ENCODE measurements around the gene ZBTB9. TPM values are rescaled to one million over a fixed set of nuclear protein-coding genes. Genes with fewer than 3 reads are reported as not detected.
"Not testable (repeated sequence)": the region's sequence is repeated elsewhere in the genome, so short reads cannot be mapped to it uniquely, and the experiment has no call there.

Gene ZBTB9
- total RNA-seq, 4 donors from 2014 or later, result under 0.01 to 12.0 (median 4.7) TPM

- H3K36me3 ChIP-seq, result no peaks in the 10 kb centered on the region
- H3K27ac ChIP-seq, result no peak overlapping the region
- H3K9me3 ChIP-seq, result no peaks in the 10 kb centered on the region
- intact Hi-C loops (cut with DNase I; ENCODE audit: low total_unique reads), result no loop called here
- DNase-seq, result no peak
- no peak for TF ChIP-seq CTCF (IDR thresholded peaks at IDR 0.05)
- TF ChIP-seq POLR2A (IDR thresholded peaks at IDR 0.05), result no peak
- no peaks in the 10 kb centered on the region for H3K4me1 ChIP-seq
- H3K27me3 ChIP-seq, result no peaks in the 10 kb centered on the region
- H3K4me3 ChIP-seq, result no peak overlapping the region
Measured at GRCh38 chr6:33469661-33470060, 15.3 kb downstream of the ZBTB9 start.

- Histone ChIP-seq H3K4me1 (no peaks in the 10 kb centered on the region), H3K4me3 (no peak overlapping the region), H3K9me3 (no peaks in the 10 kb centered on the region), H3K27ac (no peak overlapping the region), H3K36me3 (no peaks in the 10 kb centered on the region), H3K27me3 (no peaks in the 10 kb centered on the region)
- TF ChIP-seq CTCF (IDR thresholded peaks at IDR 0.05), result no peak
- TF ChIP-seq POLR2A (IDR thresholded peaks at IDR 0.05), result no peak
- intact Hi-C loops (cut with DNase I; ENCODE audit: low total_unique reads), result no loop called here
- DNase-seq, result no peak
Measured at GRCh38 chr6:33477864-33478263, 23.5 kb downstream of the ZBTB9 start.

DNA sequence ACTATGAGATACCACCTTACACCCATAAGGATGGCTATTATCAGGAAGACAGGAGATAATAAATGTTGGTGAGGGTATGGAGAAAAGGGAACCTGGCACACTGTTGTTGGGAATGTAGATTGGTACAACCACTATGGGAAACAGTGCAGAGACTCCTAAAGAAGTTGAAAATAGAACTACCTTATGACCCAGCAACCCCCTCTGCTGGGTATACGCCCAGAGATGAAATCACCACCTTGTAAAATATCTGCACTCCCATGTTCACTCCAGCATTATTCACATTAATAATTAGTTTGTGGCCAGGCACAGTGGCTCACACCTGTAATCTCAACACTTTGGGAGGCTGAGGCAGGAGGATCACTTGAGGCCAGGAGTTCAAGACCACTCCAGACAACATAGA lies 26.8 kb downstream of the ZBTB9 start:
- Histone ChIP-seq H3K27ac (no peak overlapping the region), H3K36me3 (no peaks in the 10 kb centered on the region), H3K4me3 (no peak overlapping the region), H3K4me1 (no peaks in the 10 kb centered on the region), H3K27me3 (no peaks in the 10 kb centered on the region), H3K9me3 (no peaks in the 10 kb centered on the region)
- TF ChIP-seq POLR2A (IDR thresholded peaks at IDR 0.05) (no peak), CTCF (IDR thresholded peaks at IDR 0.05) (no peak)
- intact Hi-C loops (cut with DNase I; ENCODE audit: low total_unique reads), result no loop called here
- no peak for DNase-seq

GRCh38 chr6:33482620-33483019 lies 28.2 kb downstream of the ZBTB9 start:
- H3K27ac ChIP-seq; H3K4me1 ChIP-seq; H3K36me3 ChIP-seq; intact Hi-C loops (cut with DNase I; ENCODE audit: low total_unique reads); H3K27me3 ChIP-seq; H3K9me3 ChIP-seq; DNase-seq; H3K4me3 ChIP-seq: not testable (repeated sequence)

GRCh38 chr6:33483678-33484077 lies 29.3 kb downstream of the ZBTB9 start:
- no peak for DNase-seq
- no peak for TF ChIP-seq CTCF (IDR thresholded peaks at IDR 0.05)
- TF ChIP-seq POLR2A (IDR thresholded peaks at IDR 0.05), result no peak
- H3K4me1 ChIP-seq, result no peaks in the 10 kb centered on the region
- H3K9me3 ChIP-seq, result no peaks in the 10 kb centered on the region
- no peaks in the 10 kb centered on the region for H3K27me3 ChIP-seq
- intact Hi-C loops (cut with DNase I; ENCODE audit: low total_unique reads), result no loop called here
- H3K27ac ChIP-seq, result no peak overlapping the region
- no peak overlapping the region for H3K4me3 ChIP-seq
- H3K36me3 ChIP-seq, result no peaks in the 10 kb centered on the region

DNA sequence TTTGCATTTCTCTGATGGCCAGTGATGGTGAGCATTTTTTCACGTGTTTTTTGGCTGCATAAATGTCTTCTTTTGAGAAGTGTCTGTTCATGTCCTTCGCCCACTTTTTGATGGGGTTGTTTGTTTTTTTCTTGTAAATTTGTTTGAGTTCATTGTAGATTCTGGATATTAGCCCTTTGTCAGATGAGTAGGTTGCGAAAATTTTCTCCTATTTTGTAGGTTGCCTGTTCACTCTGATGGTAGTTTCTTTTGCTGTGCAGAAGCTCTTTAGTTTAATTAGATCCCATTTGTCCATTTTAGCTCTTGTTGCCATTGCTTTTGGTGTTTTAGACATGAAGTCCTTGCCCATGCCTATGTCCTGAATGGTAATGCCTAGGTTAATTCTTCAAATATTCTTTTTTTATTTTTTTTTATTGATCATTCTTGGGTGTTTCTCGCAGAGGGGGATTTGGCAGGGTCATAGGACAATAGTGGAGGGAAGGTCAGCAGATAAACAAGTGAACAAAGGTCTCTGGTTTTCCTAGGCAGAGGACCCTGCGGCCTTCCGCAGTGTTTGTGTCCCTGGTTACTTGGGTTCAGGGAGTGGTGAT lies 30.4 kb downstream of the ZBTB9 start:
- H3K36me3 ChIP-seq; intact Hi-C loops (cut with DNase I; ENCODE audit: low total_unique reads); H3K27ac ChIP-seq: not testable (repeated sequence)

DNA sequence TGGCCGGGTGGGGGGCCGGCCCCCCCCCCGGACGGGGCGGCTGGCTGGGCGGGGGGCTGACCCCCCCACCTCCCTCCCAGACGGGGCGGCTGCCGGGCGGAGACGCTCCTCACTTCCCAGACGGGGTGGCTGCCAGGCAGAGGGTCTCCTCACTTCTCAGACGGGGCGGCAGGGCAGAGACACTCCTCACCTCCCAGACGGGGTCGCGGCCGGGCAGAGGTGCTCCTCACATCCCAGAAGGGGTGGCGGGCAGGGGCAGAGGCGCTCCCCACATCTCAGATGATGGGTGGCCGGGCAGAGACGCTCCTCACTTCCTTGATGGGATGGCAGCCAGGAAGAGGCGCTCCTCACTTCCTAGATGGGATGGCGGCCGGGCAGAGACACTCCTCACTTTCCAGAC lies 31.3 kb downstream of the ZBTB9 start:
- intact Hi-C loops (cut with DNase I; ENCODE audit: low total_unique reads); H3K27ac ChIP-seq; H3K9me3 ChIP-seq; H3K4me3 ChIP-seq; DNase-seq; H3K4me1 ChIP-seq; H3K27me3 ChIP-seq; H3K36me3 ChIP-seq: not testable (repeated sequence)

More for the DNA sequence above, 30.4 kb downstream of the ZBTB9 start:
- H3K27me3 ChIP-seq, H3K4me1 ChIP-seq, H3K4me3 ChIP-seq, H3K9me3 ChIP-seq, DNase-seq: not testable (repeated sequence)

All from uterus (tissue), 4 donors.